Hepatocyte (in vitro differentiated cells): ENCODE data around the gene UBE4A.

Source experiments
- EZH2phosphoT487 ChIP-seq: fragments of 200-600 bp; sonication (generic); IDR thresholded peaks from one replicate; pipeline ENCODE4 v1.6.1; 2018; ENCODE audit warnings: antibody characterized with exemption, mild to moderate bottlenecking, low read depth, moderate library complexity; ENCODE audit not compliant: unreplicated experiment, severe bottlenecking
- TF ChIP-seq, protein P1 (sequence below): fragments of 200-600 bp; sonication (generic); IDR thresholded peaks from 2 replicates; pipeline ENCODE4 v1.5.1; 2016; ENCODE audit warnings: antibody characterized with exemption, mild to moderate bottlenecking; ENCODE audit not compliant: poor library complexity

GRCh38 chr11:118448294-118448693 is 88.9 kb downstream of the UBE4A start:
- TF ChIP-seq, protein P1, sequence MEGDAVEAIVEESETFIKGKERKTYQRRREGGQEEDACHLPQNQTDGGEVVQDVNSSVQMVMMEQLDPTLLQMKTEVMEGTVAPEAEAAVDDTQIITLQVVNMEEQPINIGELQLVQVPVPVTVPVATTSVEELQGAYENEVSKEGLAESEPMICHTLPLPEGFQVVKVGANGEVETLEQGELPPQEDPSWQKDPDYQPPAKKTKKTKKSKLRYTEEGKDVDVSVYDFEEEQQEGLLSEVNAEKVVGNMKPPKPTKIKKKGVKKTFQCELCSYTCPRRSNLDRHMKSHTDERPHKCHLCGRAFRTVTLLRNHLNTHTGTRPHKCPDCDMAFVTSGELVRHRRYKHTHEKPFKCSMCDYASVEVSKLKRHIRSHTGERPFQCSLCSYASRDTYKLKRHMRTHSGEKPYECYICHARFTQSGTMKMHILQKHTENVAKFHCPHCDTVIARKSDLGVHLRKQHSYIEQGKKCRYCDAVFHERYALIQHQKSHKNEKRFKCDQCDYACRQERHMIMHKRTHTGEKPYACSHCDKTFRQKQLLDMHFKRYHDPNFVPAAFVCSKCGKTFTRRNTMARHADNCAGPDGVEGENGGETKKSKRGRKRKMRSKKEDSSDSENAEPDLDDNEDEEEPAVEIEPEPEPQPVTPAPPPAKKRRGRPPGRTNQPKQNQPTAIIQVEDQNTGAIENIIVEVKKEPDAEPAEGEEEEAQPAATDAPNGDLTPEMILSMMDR, result no peak
- no peak for TF ChIP-seq EZH2phosphoT487
